ENCODE results near the gene KIF16B. TPM values are rescaled to one million over a fixed set of nuclear protein-coding genes. Genes with fewer than 3 reads are reported as not detected.

Gene KIF16B
- polyA plus RNA-seq, 1 experiment, result 10.2 TPM

GRCh38 chr20:16410626-16411025 lies 162.6 kb downstream of the KIF16B start:
- DNase-seq (ENCODE audit: low read depth, low spot score), result no peak
- no peak overlapping the region for H3K4me3 ChIP-seq (ENCODE audit: low read depth, low read length)
- H3K9me3 ChIP-seq (ENCODE audit: control insufficient read depth, insufficient read depth, low read length), result no peaks in the 10 kb centered on the region
- no peak overlapping the region for H3K27ac ChIP-seq (ENCODE audit: low read depth, low read length)
- ChIA-PET POLR2A (no interaction called here), CTCF (interaction anchor here (0.6 kb wide), 1 partner anchor 366 kb away, joined by 4 read pairs; no protein-coding TSS in a partner anchor)
- no peaks in the 10 kb centered on the region for H3K27me3 ChIP-seq (ENCODE audit: control insufficient read depth, insufficient read depth, low read length)
- TF ChIP-seq CTCF (IDR thresholded peaks at IDR 0.05; ENCODE audit: low read depth, low read length), result no peak

GRCh38 chr20:16408981-16409380 lies 164.3 kb downstream of the KIF16B start:
- H3K4me3 ChIP-seq (ENCODE audit: low read depth, low read length), result no peak overlapping the region
- H3K27ac ChIP-seq (ENCODE audit: low read depth, low read length), result no peak overlapping the region
- ChIA-PET CTCF (interaction anchor here (1.0 kb wide), 1 partner anchor 25 kb away, joined by 3 read pairs; no protein-coding TSS in a partner anchor), POLR2A (no interaction called here)
- no peaks in the 10 kb centered on the region for H3K27me3 ChIP-seq (ENCODE audit: control insufficient read depth, insufficient read depth, low read length)
- no peak for DNase-seq (ENCODE audit: low read depth, low spot score)
- TF ChIP-seq CTCF (IDR thresholded peaks at IDR 0.05; ENCODE audit: low read depth, low read length), result no peak
- no peaks in the 10 kb centered on the region for H3K9me3 ChIP-seq (ENCODE audit: control insufficient read depth, insufficient read depth, low read length)

GRCh38 chr20:16407251-16408067 lies 165.8 kb downstream of the KIF16B start:
- Histone ChIP-seq H3K9me3 (ENCODE audit: control insufficient read depth, insufficient read depth, low read length) (no peaks in the 10 kb centered on the region), H3K4me3 (ENCODE audit: low read depth, low read length) (no peak overlapping the region), H3K27me3 (ENCODE audit: control insufficient read depth, insufficient read depth, low read length) (no peaks in the 10 kb centered on the region), H3K27ac (ENCODE audit: low read depth, low read length) (no peak overlapping the region)
- TF ChIP-seq CTCF (IDR thresholded peaks at IDR 0.05; ENCODE audit: low read depth, low read length), result no peak
- no peak for DNase-seq (ENCODE audit: low read depth, low spot score)
- POLR2A ChIA-PET, result no interaction called here
- CTCF ChIA-PET, result no interaction called here

- ChIA-PET POLR2A (no interaction called here), CTCF (no interaction called here)
- DNase-seq (ENCODE audit: low read depth, low spot score), result no peak
- Histone ChIP-seq H3K4me3 (ENCODE audit: low read depth, low read length) (no peak overlapping the region), H3K9me3 (ENCODE audit: control insufficient read depth, insufficient read depth, low read length) (no peaks in the 10 kb centered on the region), H3K27ac (ENCODE audit: low read depth, low read length) (no peak overlapping the region), H3K27me3 (ENCODE audit: control insufficient read depth, insufficient read depth, low read length) (no peaks in the 10 kb centered on the region)
- no peak for TF ChIP-seq CTCF (IDR thresholded peaks at IDR 0.05; ENCODE audit: low read depth, low read length)
Measured at GRCh38 chr20:16405254-16405653, 168.0 kb downstream of the KIF16B start.

- DNase-seq (ENCODE audit: low read depth, low spot score), result no peak
- H3K27ac ChIP-seq (ENCODE audit: low read depth, low read length), result no peak overlapping the region
- no peak for TF ChIP-seq CTCF (IDR thresholded peaks at IDR 0.05; ENCODE audit: low read depth, low read length)
- H3K4me3 ChIP-seq (ENCODE audit: low read depth, low read length), result no peak overlapping the region
- CTCF ChIA-PET, result no interaction called here
- H3K9me3 ChIP-seq (ENCODE audit: control insufficient read depth, insufficient read depth, low read length), result no peaks in the 10 kb centered on the region
- POLR2A ChIA-PET, result no interaction called here
- no peaks in the 10 kb centered on the region for H3K27me3 ChIP-seq (ENCODE audit: control insufficient read depth, insufficient read depth, low read length)
Measured at GRCh38 chr20:16404640-16405039, 168.6 kb downstream of the KIF16B start.

All from AG04450 (cell line).